ENCODE results near the gene PRR14L. TPM values are rescaled to one million over a fixed set of nuclear protein-coding genes. Genes with fewer than 3 reads are reported as not detected.
A peak's percentile ranks its signal among the peaks of the same experiment; 100 is the strongest.
"Not testable (repeated sequence)": the region's sequence is repeated elsewhere in the genome, so short reads cannot be mapped to it uniquely, and the experiment has no call there.

PRR14L gene
- total RNA-seq, 1 donor from 2014 or later: 74.9 TPM

- Mint-ChIP-seq H3K4me3 (no peak overlapping the region), H3K27me3 (ENCODE audit: low read depth) (no peaks in the 10 kb centered on the region), H3K9me3 (no peaks in the 10 kb centered on the region), H3K27ac (ENCODE audit: unreplicated experiment) (peak overlapping the region; percentile 57), H3K4me1 (no peaks in the 10 kb centered on the region), H3K36me3 (ENCODE audit: low read depth) (peaks cover 25% of the 10 kb centered on the region)
- no peak for TF ChIP-seq CTCF (conservative IDR thresholded peaks at IDR 0.05)
- no peak for DNase-seq (ENCODE audit: low read depth, low spot score)
Observed at GRCh38 chr22:31715147-31715778, 34.7 kb downstream of the PRR14L start.

- H3K27me3 Mint-ChIP-seq (ENCODE audit: low read depth); H3K4me3 Mint-ChIP-seq; DNase-seq (ENCODE audit: low read depth, low spot score); H3K27ac Mint-ChIP-seq (ENCODE audit: unreplicated experiment); H3K4me1 Mint-ChIP-seq; H3K9me3 Mint-ChIP-seq: not testable (repeated sequence)
- peaks cover 25% of the 10 kb centered on the region for H3K36me3 Mint-ChIP-seq (ENCODE audit: low read depth)
Observed at GRCh38 chr22:31711226-31711625, 38.7 kb downstream of the PRR14L start.

GRCh38 chr22:31707519-31707918 is 42.4 kb downstream of the PRR14L start:
- H3K9me3 Mint-ChIP-seq: no peaks in the 10 kb centered on the region
- H3K4me1 Mint-ChIP-seq: no peaks in the 10 kb centered on the region
- no peak overlapping the region for H3K4me3 Mint-ChIP-seq
- no peak for DNase-seq (ENCODE audit: low read depth, low spot score)
- H3K27ac Mint-ChIP-seq (ENCODE audit: unreplicated experiment): no peak overlapping the region
- H3K36me3 Mint-ChIP-seq (ENCODE audit: low read depth): peaks cover 14% of the 10 kb centered on the region
- no peak for TF ChIP-seq CTCF (conservative IDR thresholded peaks at IDR 0.05)
- H3K27me3 Mint-ChIP-seq (ENCODE audit: low read depth): no peaks in the 10 kb centered on the region

- TF ChIP-seq CTCF (conservative IDR thresholded peaks at IDR 0.05): no peak
Observed at GRCh38 chr22:31695423-31695822, 54.5 kb downstream of the PRR14L start.

GRCh38 chr22:31694046-31694445 is 55.9 kb downstream of the PRR14L start:
- peaks cover 28% of the 10 kb centered on the region for H3K36me3 Mint-ChIP-seq (ENCODE audit: low read depth)

More at GRCh38 chr22:31695423-31695822, 54.5 kb downstream of the PRR14L start:
- H3K27me3 Mint-ChIP-seq (ENCODE audit: low read depth): no peaks in the 10 kb centered on the region
- no peak overlapping the region for H3K4me3 Mint-ChIP-seq
- H3K27ac Mint-ChIP-seq (ENCODE audit: unreplicated experiment): no peak overlapping the region
- H3K36me3 Mint-ChIP-seq (ENCODE audit: low read depth): peaks cover 29% of the 10 kb centered on the region
- H3K9me3 Mint-ChIP-seq: no peaks in the 10 kb centered on the region
- no peaks in the 10 kb centered on the region for H3K4me1 Mint-ChIP-seq
- DNase-seq (ENCODE audit: low read depth, low spot score): no peak

GRCh38 chr22:31692186-31692886 is 57.6 kb downstream of the PRR14L start:
- no peak for TF ChIP-seq CTCF (conservative IDR thresholded peaks at IDR 0.05)
- no peak for DNase-seq (ENCODE audit: low read depth, low spot score)
- no peak overlapping the region for H3K4me3 Mint-ChIP-seq
- no peak overlapping the region for H3K27ac Mint-ChIP-seq (ENCODE audit: unreplicated experiment)
- no peaks in the 10 kb centered on the region for H3K9me3 Mint-ChIP-seq
- H3K27me3 Mint-ChIP-seq (ENCODE audit: low read depth): no peaks in the 10 kb centered on the region
- no peaks in the 10 kb centered on the region for H3K4me1 Mint-ChIP-seq
- H3K36me3 Mint-ChIP-seq (ENCODE audit: low read depth): peaks cover 29% of the 10 kb centered on the region

More at GRCh38 chr22:31694046-31694445, 55.9 kb downstream of the PRR14L start:
- H3K9me3 Mint-ChIP-seq; H3K4me1 Mint-ChIP-seq; H3K27ac Mint-ChIP-seq (ENCODE audit: unreplicated experiment); DNase-seq (ENCODE audit: low read depth, low spot score); H3K4me3 Mint-ChIP-seq; H3K27me3 Mint-ChIP-seq (ENCODE audit: low read depth): not testable (repeated sequence)

All from neural crest cell (in vitro differentiated cells).